Stimulated activated naive B cell treated with anti-CD40 and anti-IgM and Interleukin-4, amounts not matched to agents 10 μg/mL and 1 μg/mL and 100 μg/mL, for 72 hours (primary cell): Measurements from ENCODE around the gene LUC7L.
"Not testable (repeated sequence)": the region's sequence is repeated elsewhere in the genome, so short reads cannot be mapped to it uniquely, and the experiment has no call there.

Experiments used
- ATAC-seq, 2 donors: fragments of 150-1000 bp; cut with Tn5 transposase; replicated peaks; 2 replicates each; pipeline ENCODE4 v1.10.0; 2021; ENCODE audit warnings: moderate library complexity in 1 of 2
- DNase-seq: peaks from one replicate; pipeline ENCODE4 v3.0.0; 2021
- H3K27ac Mint-ChIP-seq: one replicate; pipeline ENCODE4 v1.8.0; 2022; ENCODE audit warnings: mild to moderate bottlenecking, mixed read lengths
- H3K27me3 Mint-ChIP-seq, 2 donors: one replicate each; pipeline ENCODE4 v1.8.0; 2022; ENCODE audit warnings: mixed read lengths in 2 of 2
- H3K36me3 Mint-ChIP-seq, 2 donors: one replicate each; pipeline ENCODE4 v1.8.0; 2022; ENCODE audit warnings: mixed read lengths in 2 of 2, mild to moderate bottlenecking in 1 of 2
- H3K4me1 Mint-ChIP-seq, 2 donors: one replicate each; pipeline ENCODE4 v1.8.0; 2022; ENCODE audit warnings: mixed read lengths in 2 of 2, mild to moderate bottlenecking in 1 of 2
- H3K4me3 Mint-ChIP-seq, 2 donors: one replicate each; pipeline ENCODE4 v1.8.0; 2022; ENCODE audit warnings: mild to moderate bottlenecking in 2 of 2, mixed read lengths in 2 of 2, moderate library complexity in 1 of 2
- H3K9me3 Mint-ChIP-seq, 2 donors: one replicate each; pipeline ENCODE4 v1.8.0; 2022; ENCODE audit warnings: mixed read lengths in 2 of 2, mild to moderate bottlenecking in 1 of 2

Gene LUC7L

GRCh38 chr16:185691-186090 is 43.6 kb downstream of the LUC7L start:
- no peak for ATAC-seq
- no peak overlapping the region for H3K4me3 Mint-ChIP-seq
- no peaks in the 10 kb centered on the region for H3K9me3 Mint-ChIP-seq
- peaks cover 10 to 12% of the 10 kb centered on the region in 2 donors for H3K4me1 Mint-ChIP-seq
- H3K36me3 Mint-ChIP-seq = peaks cover 27 to 40% of the 10 kb centered on the region in 2 donors
- H3K27ac Mint-ChIP-seq = no peak overlapping the region
- H3K27me3 Mint-ChIP-seq = no peaks in the 10 kb centered on the region
- DNase-seq = no peak

- Mint-ChIP-seq H3K4me3 (no peak overlapping the region), H3K4me1 (peaks cover 10 to 12% of the 10 kb centered on the region in 2 donors), H3K27ac (peak overlapping the region; percentile 68), H3K27me3 (no peaks in the 10 kb centered on the region), H3K9me3 (no peaks in the 10 kb centered on the region), H3K36me3 (peaks cover 24 to 38% of the 10 kb centered on the region in 2 donors)
- DNase-seq (no peak), ATAC-seq (no peak)
Measured at GRCh38 chr16:185213-185612, 44.0 kb downstream of the LUC7L start.

GRCh38 chr16:183005-183404 is 46.2 kb downstream of the LUC7L start:
- no peaks in the 10 kb centered on the region for H3K9me3 Mint-ChIP-seq
- H3K36me3 Mint-ChIP-seq = peaks cover 15 to 20% of the 10 kb centered on the region in 2 donors
- no peak overlapping the region for H3K27ac Mint-ChIP-seq
- peak overlapping the region in 1 of 2 donors; percentile 11 for H3K4me3 Mint-ChIP-seq
- peaks cover 10 to 16% of the 10 kb centered on the region in 2 donors for H3K4me1 Mint-ChIP-seq
- no peak for DNase-seq
- H3K27me3 Mint-ChIP-seq = peaks cover 6 to 7% of the 10 kb centered on the region in 2 donors
- no peak for ATAC-seq

GRCh38 chr16:181565-182021 is 47.7 kb downstream of the LUC7L start:
- peak; percentile 75 for DNase-seq
- Mint-ChIP-seq H3K36me3 (peaks cover 14% of the 10 kb centered on the region in 2 donors), H3K4me1 (peaks cover 10 to 20% of the 10 kb centered on the region in 2 donors), H3K4me3 (peak overlapping the region; percentile 16 to 29), H3K9me3 (no peaks in the 10 kb centered on the region), H3K27ac (no peak overlapping the region), H3K27me3 (peaks cover 15 to 17% of the 10 kb centered on the region in 2 donors)
- no peak for ATAC-seq

- Mint-ChIP-seq H3K36me3 (peaks cover 13 to 14% of the 10 kb centered on the region in 2 donors), H3K4me1 (peaks cover 10 to 20% of the 10 kb centered on the region in 2 donors), H3K4me3 (peak overlapping the region; percentile 44 to 46), H3K27ac (no peak overlapping the region), H3K9me3 (no peaks in the 10 kb centered on the region), H3K27me3 (peaks cover 15 to 17% of the 10 kb centered on the region in 2 donors)
- DNase-seq = no peak
- peak; percentile 83 to 87 for ATAC-seq
Measured at GRCh38 chr16:180681-181564, 48.3 kb downstream of the LUC7L start.

GRCh38 chr16:180101-180675 is 49.1 kb downstream of the LUC7L start, which contains the start of gene HBQ1:
Gene HBQ1, plus strand, starts transcription at chr16:180459. Its CDS starts 28 bp downstream, at chr16:180487.
- ATAC-seq (no peak), DNase-seq (no peak)
- Mint-ChIP-seq H3K9me3 (no peaks in the 10 kb centered on the region), H3K4me1 (peaks cover 11 to 26% of the 10 kb centered on the region in 2 donors), H3K4me3 (peak within 1 kb of the TSS; percentile 44 to 59), H3K27me3 (peaks cover 20 to 23% of the 10 kb centered on the region in 2 donors), H3K36me3 (peaks cover 7% of the 10 kb centered on the region in 2 donors), H3K27ac (no peak within 1 kb of the TSS)

- Mint-ChIP-seq H3K9me3 (no peaks in the 10 kb centered on the region), H3K4me3 (peak overlapping the region; percentile 36 to 59), H3K27ac (no peak overlapping the region), H3K27me3 (peaks cover 28 to 31% of the 10 kb centered on the region in 2 donors), H3K36me3 (peaks cover 4% of the 10 kb centered on the region in 2 donors), H3K4me1 (peaks cover 18 to 33% of the 10 kb centered on the region in 2 donors)
- DNase-seq (no peak), ATAC-seq (no peak)
Measured at GRCh38 chr16:179211-180092, 49.8 kb downstream of the LUC7L start.

GRCh38 chr16:178668-179015 is 50.6 kb downstream of the LUC7L start:
- Mint-ChIP-seq H3K4me1 (peaks cover 21 to 41% of the 10 kb centered on the region in 2 donors), H3K36me3 (peaks cover 4% of the 10 kb centered on the region in 2 donors)
- no peak for DNase-seq

GRCh38 chr16:177981-178667 is 51.1 kb downstream of the LUC7L start:
- Mint-ChIP-seq H3K9me3 (no peaks in the 10 kb centered on the region), H3K4me1 (peaks cover 24 to 46% of the 10 kb centered on the region in 2 donors), H3K27me3 (peaks cover 34 to 44% of the 10 kb centered on the region in 2 donors), H3K27ac (no peak overlapping the region), H3K4me3 (peak overlapping the region in 1 of 2 donors; percentile 59), H3K36me3 (peaks cover 4% of the 10 kb centered on the region in 2 donors)
- ATAC-seq (no peak), DNase-seq (no peak)

More at GRCh38 chr16:178668-179015, 50.6 kb downstream of the LUC7L start:
- ATAC-seq = no peak
- no peak overlapping the region for H3K27ac Mint-ChIP-seq
- no peak overlapping the region for H3K4me3 Mint-ChIP-seq
- no peaks in the 10 kb centered on the region for H3K9me3 Mint-ChIP-seq
- H3K27me3 Mint-ChIP-seq = peaks cover 30 to 39% of the 10 kb centered on the region in 2 donors

- H3K27me3 Mint-ChIP-seq = peaks cover 34 to 44% of the 10 kb centered on the region in 2 donors
- DNase-seq (no peak), ATAC-seq (no peak)
- no peaks in the 10 kb centered on the region for H3K9me3 Mint-ChIP-seq
- H3K4me3 Mint-ChIP-seq = no peak overlapping the region
- H3K36me3 Mint-ChIP-seq = no peaks in the 10 kb centered on the region
- H3K4me1 Mint-ChIP-seq = peaks cover 24 to 46% of the 10 kb centered on the region in 2 donors
- H3K27ac Mint-ChIP-seq = peak overlapping the region; percentile 31
Measured at GRCh38 chr16:177394-177822, 51.8 kb downstream of the LUC7L start.

GRCh38 chr16:176477-177382 is 52.5 kb downstream of the LUC7L start, which contains the start of gene HBA1:
Gene HBA1, plus strand, starts transcription at chr16:176680. Its CDS starts 37 bp downstream, at chr16:176717.
- Mint-ChIP-seq H3K4me3 (peak within 1 kb of the TSS in 1 of 2 donors; percentile 47), H3K27me3 (peaks cover 37 to 47% of the 10 kb centered on the region in 2 donors), H3K4me1 (peaks cover 22 to 45% of the 10 kb centered on the region in 2 donors), H3K27ac (peak within 1 kb of the TSS; percentile 31)
- ATAC-seq = peak; percentile 22 to 36
- not testable (repeated sequence) for H3K9me3 Mint-ChIP-seq, DNase-seq, H3K36me3 Mint-ChIP-seq

GRCh38 chr16:176006-176405 is 53.2 kb downstream of the LUC7L start:
- peak in 1 of 2 donors; percentile 3 for ATAC-seq
- H3K27me3 Mint-ChIP-seq = peaks cover 40 to 52% of the 10 kb centered on the region in 2 donors

More at GRCh38 chr16:176006-176405, 53.2 kb downstream of the LUC7L start:
- H3K9me3 Mint-ChIP-seq, DNase-seq, H3K36me3 Mint-ChIP-seq, H3K27ac Mint-ChIP-seq: not testable (repeated sequence)
- peaks cover 18 to 40% of the 10 kb centered on the region in 2 donors for H3K4me1 Mint-ChIP-seq
- H3K4me3 Mint-ChIP-seq = peak overlapping the region in 1 of 2 donors; percentile 47
